Upper lobe of left lung (tissue), 6 donors: ENCODE data around the gene PKNOX2. TPM values are rescaled to one million over a fixed set of nuclear protein-coding genes. Genes with fewer than 3 reads are reported as not detected.

Experiments used
- ATAC-seq, 2 donors: fragments of 200-7000 bp; cut with Tn5 transposase; one replicate each; pipeline ENCODE4 v1.9.1; 2022; ENCODE audit warnings: mild to moderate bottlenecking in 2 of 2, moderate library complexity in 2 of 2; ENCODE audit not compliant: low FRiP score in 2 of 2
- DNase-seq, 2 donors: peaks; one replicate each; pipeline ENCODE4 v3.0.0-alpha.2; 2019 to 2020
- H3K27ac ChIP-seq, 4 donors: fragments of 200-600 bp; sonication (generic); one replicate each; pipeline ENCODE4 v1.5.1; 2016 to 2019
- H3K27me3 ChIP-seq, 4 donors: fragments of 200-600 bp; sonication (generic); one replicate each; pipeline ENCODE4 v1.5.1; 2017 to 2019
- H3K36me3 ChIP-seq, 4 donors: fragments of 200-600 bp; sonication (generic); one replicate each; pipeline ENCODE4 v1.5.1; 2016 to 2019
- H3K4me1 ChIP-seq, 4 donors: fragments of 200-600 bp; sonication (generic); one replicate each; pipeline ENCODE4 v1.5.1; 2018 to 2019
- H3K4me3 ChIP-seq, 4 donors: fragments of 200-600 bp; sonication (generic); one replicate each; pipeline ENCODE4 v1.5.1; 2017 to 2019; ENCODE audit warnings: mild to moderate bottlenecking in 2 of 4, moderate library complexity in 1 of 4
- H3K9me3 ChIP-seq, 4 donors: fragments of 200-600 bp; sonication (generic); one replicate each; pipeline ENCODE4 v1.5.1; 2018 to 2019
- CTCF ChIP-seq, 6 experiments: fragments of 450-650 bp in 4 of 6; fragments of 200-600 bp in 2 of 6; sonication (generic) in 2 of 6; IDR thresholded peaks; one replicate each; pipeline ENCODE4 v1.5.1; 2016 to 2019; ENCODE audit warnings: antibody characterized with exemption in 6 of 6
- EP300 ChIP-seq, 4 donors: sonication (generic); formaldehyde crosslinking; IDR thresholded peaks; one replicate each; pipeline ENCODE4 v1.5.1; 2017; ENCODE audit warnings: antibody characterized with exemption in 4 of 4, control low read depth in 2 of 4
- POLR2A ChIP-seq, 4 donors: fragments of 450-650 bp; IDR thresholded peaks; one replicate each; pipeline ENCODE4 v1.5.1; 2016 to 2017; ENCODE audit warnings: antibody characterized with exemption in 4 of 4, mild to moderate bottlenecking in 2 of 4
- POLR2AphosphoS5 ChIP-seq, 2 donors: sonication (generic); formaldehyde crosslinking; IDR thresholded peaks; one replicate each; pipeline ENCODE4 v1.5.1; 2017; ENCODE audit warnings: antibody characterized with exemption in 2 of 2
- WGBS, 2 donors: methylation state at CpG; one replicate each; pipeline ENCODE4 v1.1.5; 2017 to 2018; 5-methylcytosine and 5-hydroxymethylcytosine counted together
- total RNA-seq, 6 donors: library from RNA; depleted of rRNA in 4 of 6; stranded (reverse); fragments of >200 nt in 4 of 6; gene quantifications; one replicate each; pipeline versions ENCODE4 v1.1.0 to v1.2.1, GENCODE V29; 2016 to 2021
- donor health status: DM: no; HTN: no; CAD: no; lungs with moderate emphysema.
- donor health status: DM: no; HTN: yes; CAD: no; lungs with severe emphysema.

PKNOX2 gene
- total RNA-seq, 6 donors from 2014 or later, result 2.9 to 15.5 (median 8.4) TPM

GRCh38 chr11:125242141-125242775 lies 77.7 kb downstream of the PKNOX2 start:
- DNase-seq, result no peak
- Histone ChIP-seq H3K36me3 (no peaks in the 10 kb centered on the region), H3K4me3 (no peak overlapping the region), H3K27ac (no peak overlapping the region), H3K9me3 (no peaks in the 10 kb centered on the region), H3K4me1 (peaks cover 0 to 2% (median 0%) of the 10 kb centered on the region in 4 donors), H3K27me3 (no peaks in the 10 kb centered on the region)
- 83 to 86% methylated on average over 11 of the region's 11 CpGs for WGBS, 2 donors
- TF ChIP-seq EP300 (IDR thresholded peaks at IDR 0.05) (no peak), POLR2AphosphoS5 (IDR thresholded peaks at IDR 0.05) (no peak), POLR2A (IDR thresholded peaks at IDR 0.05) (no peak), CTCF (IDR thresholded peaks at IDR 0.05) (no peak)
- no peak for ATAC-seq

- Histone ChIP-seq H3K4me1 (peaks cover 0 to 2% (median 0%) of the 10 kb centered on the region in 4 donors), H3K27ac (peak overlapping the region in 1 of 4 donors; percentile 27), H3K27me3 (no peaks in the 10 kb centered on the region), H3K4me3 (no peak overlapping the region), H3K9me3 (no peaks in the 10 kb centered on the region), H3K36me3 (no peaks in the 10 kb centered on the region)
- no peak for ATAC-seq
- no peak for TF ChIP-seq EP300 (IDR thresholded peaks at IDR 0.05)
- TF ChIP-seq POLR2AphosphoS5 (IDR thresholded peaks at IDR 0.05), result no peak
- no peak for TF ChIP-seq POLR2A (IDR thresholded peaks at IDR 0.05)
- no peak for TF ChIP-seq CTCF (IDR thresholded peaks at IDR 0.05)
- WGBS, 2 donors, result 66 to 84% methylated on average over 2 to 4 of the region's 4 CpGs
- no peak for DNase-seq
Measured at GRCh38 chr11:125244166-125244565, 79.6 kb downstream of the PKNOX2 start.

- H3K27ac ChIP-seq, result peak overlapping the region in 3 of 4 donors; percentile 0 to 48 (median 16)
- H3K4me1 ChIP-seq, result no peaks in the 10 kb centered on the region
- ATAC-seq, result peak; percentile 35 to 48
- H3K27me3 ChIP-seq, result no peaks in the 10 kb centered on the region
- no peaks in the 10 kb centered on the region for H3K36me3 ChIP-seq
- no peaks in the 10 kb centered on the region for H3K9me3 ChIP-seq
- H3K4me3 ChIP-seq, result no peak overlapping the region
- 73 to 91% methylated on average over 4 of the region's 4 CpGs for WGBS, 2 donors
- no peak for DNase-seq
- TF ChIP-seq CTCF (IDR thresholded peaks at IDR 0.05) (no peak), EP300 (IDR thresholded peaks at IDR 0.05) (no peak), POLR2AphosphoS5 (IDR thresholded peaks at IDR 0.05) (no peak)
Measured at GRCh38 chr11:125245299-125245698, 80.7 kb downstream of the PKNOX2 start.

- Histone ChIP-seq H3K36me3 (no peaks in the 10 kb centered on the region), H3K9me3 (no peaks in the 10 kb centered on the region), H3K4me3 (no peak overlapping the region), H3K27ac (peak overlapping the region in 1 of 4 donors; percentile 7), H3K27me3 (no peaks in the 10 kb centered on the region), H3K4me1 (no peaks in the 10 kb centered on the region)
- TF ChIP-seq EP300 (IDR thresholded peaks at IDR 0.05) (no peak), POLR2A (IDR thresholded peaks at IDR 0.05) (no peak), POLR2AphosphoS5 (IDR thresholded peaks at IDR 0.05) (no peak), CTCF (IDR thresholded peaks at IDR 0.05) (no peak)
- ATAC-seq, result no peak
- 61 to 70% methylated on average over 2 of the region's 2 CpGs for WGBS, 2 donors
- DNase-seq, result no peak
Measured at GRCh38 chr11:125247431-125247830, 82.9 kb downstream of the PKNOX2 start.
